Measurements from ENCODE around the gene PDLIM5. TPM values are rescaled to one million over a fixed set of nuclear protein-coding genes. Genes with fewer than 3 reads are reported as not detected.

PDLIM5 gene
- total RNA-seq, 1 donor from 2014 or later = 83.5 TPM

DNA sequence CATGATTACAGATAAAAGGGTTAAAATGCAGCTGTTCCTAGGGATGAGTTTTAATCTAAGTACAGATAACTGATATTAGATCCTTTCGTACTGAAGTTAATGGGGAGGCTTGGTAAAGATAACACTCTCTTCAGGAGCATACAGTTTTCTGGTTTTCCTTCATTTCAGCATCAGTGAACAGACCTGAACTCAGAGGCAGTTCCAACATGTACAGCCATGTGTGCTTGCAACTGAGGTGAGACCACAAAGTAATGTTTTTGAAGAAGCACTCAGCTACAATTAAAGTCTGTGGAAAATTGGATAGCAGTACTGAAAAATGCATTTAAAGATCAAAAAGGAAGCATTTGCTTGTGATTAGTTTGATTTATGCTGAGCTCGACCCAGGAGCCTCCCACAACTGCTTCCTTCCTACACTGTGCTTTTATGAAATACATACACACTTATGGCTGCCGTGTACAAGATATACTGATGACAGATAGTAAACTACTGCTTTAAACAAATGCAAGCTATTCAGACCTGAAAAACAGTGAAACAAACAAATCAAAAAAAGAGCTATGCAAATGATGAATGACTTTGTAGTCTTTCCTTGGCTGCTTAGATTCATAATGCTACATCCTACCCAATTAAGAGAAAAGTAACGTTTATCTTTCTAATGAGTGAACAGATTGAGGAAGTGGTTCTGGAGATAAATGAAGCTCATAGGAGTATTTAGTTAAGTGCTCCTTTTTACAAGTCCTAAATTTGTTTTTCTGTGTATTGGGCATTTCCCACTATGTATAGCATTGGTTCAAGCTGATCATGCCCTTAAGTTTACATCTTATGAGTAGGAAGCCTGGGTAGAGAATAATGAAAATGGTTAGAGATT, 68.4 kb downstream of the PDLIM5 start:
- TF ChIP-seq, protein P1, sequence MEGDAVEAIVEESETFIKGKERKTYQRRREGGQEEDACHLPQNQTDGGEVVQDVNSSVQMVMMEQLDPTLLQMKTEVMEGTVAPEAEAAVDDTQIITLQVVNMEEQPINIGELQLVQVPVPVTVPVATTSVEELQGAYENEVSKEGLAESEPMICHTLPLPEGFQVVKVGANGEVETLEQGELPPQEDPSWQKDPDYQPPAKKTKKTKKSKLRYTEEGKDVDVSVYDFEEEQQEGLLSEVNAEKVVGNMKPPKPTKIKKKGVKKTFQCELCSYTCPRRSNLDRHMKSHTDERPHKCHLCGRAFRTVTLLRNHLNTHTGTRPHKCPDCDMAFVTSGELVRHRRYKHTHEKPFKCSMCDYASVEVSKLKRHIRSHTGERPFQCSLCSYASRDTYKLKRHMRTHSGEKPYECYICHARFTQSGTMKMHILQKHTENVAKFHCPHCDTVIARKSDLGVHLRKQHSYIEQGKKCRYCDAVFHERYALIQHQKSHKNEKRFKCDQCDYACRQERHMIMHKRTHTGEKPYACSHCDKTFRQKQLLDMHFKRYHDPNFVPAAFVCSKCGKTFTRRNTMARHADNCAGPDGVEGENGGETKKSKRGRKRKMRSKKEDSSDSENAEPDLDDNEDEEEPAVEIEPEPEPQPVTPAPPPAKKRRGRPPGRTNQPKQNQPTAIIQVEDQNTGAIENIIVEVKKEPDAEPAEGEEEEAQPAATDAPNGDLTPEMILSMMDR (IDR thresholded peaks at IDR 0.05; ENCODE audit: unreplicated experiment) = no peak
- no peak overlapping the region for H3K4me3 Mint-ChIP-seq (ENCODE audit: unreplicated experiment)
- H3K36me3 Mint-ChIP-seq (ENCODE audit: low read depth, unreplicated experiment) = no peaks in the 10 kb centered on the region
- H3K9me3 Mint-ChIP-seq (ENCODE audit: unreplicated experiment) = no peaks in the 10 kb centered on the region
- peaks cover 1% of the 10 kb centered on the region for H3K27me3 Mint-ChIP-seq (ENCODE audit: unreplicated experiment)
- DNase-seq (ENCODE audit: low spot score) = no peak
- no peak overlapping the region for H3K27ac Mint-ChIP-seq (ENCODE audit: unreplicated experiment)
- H3K4me1 Mint-ChIP-seq (ENCODE audit: unreplicated experiment) = peaks cover 23% of the 10 kb centered on the region

DNA sequence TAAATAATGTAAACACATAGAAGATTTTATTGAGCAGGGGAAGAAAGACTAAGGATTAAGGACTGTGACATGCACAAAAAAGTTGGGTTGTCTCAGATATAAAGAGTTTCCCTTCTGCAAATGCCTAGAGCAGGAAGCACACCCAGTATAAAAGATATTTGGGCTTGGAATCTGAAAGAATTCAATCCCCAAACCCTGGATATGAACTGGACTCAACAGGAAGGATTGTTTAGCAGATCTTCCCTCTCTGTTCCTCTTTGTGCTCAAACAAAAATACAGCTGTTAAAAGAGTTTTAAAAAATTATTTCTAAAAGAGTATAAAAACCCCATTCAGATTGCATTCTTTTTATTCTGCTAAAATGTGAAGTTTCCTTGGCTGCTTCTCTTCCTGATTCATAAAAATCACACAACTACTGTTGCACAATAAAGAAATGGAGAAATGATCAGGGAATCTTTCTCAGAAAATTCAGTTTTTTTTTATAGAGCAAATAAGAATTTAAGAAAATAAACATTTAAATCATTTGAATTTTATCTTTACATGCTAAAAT, 71.4 kb downstream of the PDLIM5 start:
- H3K27ac Mint-ChIP-seq (ENCODE audit: unreplicated experiment) = peak overlapping the region; percentile 33
- H3K4me1 Mint-ChIP-seq (ENCODE audit: unreplicated experiment) = peaks cover 17% of the 10 kb centered on the region

DNA sequence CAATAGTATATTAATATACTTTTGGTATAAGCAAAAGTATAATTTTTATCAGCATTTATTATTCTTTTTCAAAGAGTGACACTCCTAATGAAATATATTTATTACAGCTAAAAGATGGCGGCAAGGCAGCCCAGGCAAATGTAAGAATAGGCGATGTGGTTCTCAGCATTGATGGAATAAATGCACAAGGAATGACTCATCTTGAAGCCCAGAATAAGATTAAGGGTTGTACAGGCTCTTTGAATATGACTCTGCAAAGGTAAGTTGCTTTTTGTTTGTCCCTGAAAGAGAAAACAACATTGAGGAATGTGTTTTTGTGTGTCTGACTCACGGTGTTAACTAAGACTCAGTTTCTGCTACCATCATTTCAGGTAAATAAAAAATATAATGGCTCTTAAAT, 71.9 kb downstream of the PDLIM5 start:
- no peak overlapping the region for H3K27ac Mint-ChIP-seq (ENCODE audit: unreplicated experiment)
- TF ChIP-seq, protein P1 (IDR thresholded peaks at IDR 0.05; ENCODE audit: unreplicated experiment) = no peak
- peaks cover 1% of the 10 kb centered on the region for H3K27me3 Mint-ChIP-seq (ENCODE audit: unreplicated experiment)
- no peak overlapping the region for H3K4me3 Mint-ChIP-seq (ENCODE audit: unreplicated experiment)
- H3K4me1 Mint-ChIP-seq (ENCODE audit: unreplicated experiment) = peaks cover 18% of the 10 kb centered on the region
- no peaks in the 10 kb centered on the region for H3K9me3 Mint-ChIP-seq (ENCODE audit: unreplicated experiment)
- no peaks in the 10 kb centered on the region for H3K36me3 Mint-ChIP-seq (ENCODE audit: low read depth, unreplicated experiment)
- no peak for DNase-seq (ENCODE audit: low spot score)

More for the DNA sequence above, 71.4 kb downstream of the PDLIM5 start:
- TF ChIP-seq, protein P1 (IDR thresholded peaks at IDR 0.05; ENCODE audit: unreplicated experiment) = no peak
- H3K9me3 Mint-ChIP-seq (ENCODE audit: unreplicated experiment) = no peaks in the 10 kb centered on the region
- DNase-seq (ENCODE audit: low spot score) = no peak
- no peak overlapping the region for H3K4me3 Mint-ChIP-seq (ENCODE audit: unreplicated experiment)
- H3K27me3 Mint-ChIP-seq (ENCODE audit: unreplicated experiment) = peaks cover 1% of the 10 kb centered on the region
- H3K36me3 Mint-ChIP-seq (ENCODE audit: low read depth, unreplicated experiment) = no peaks in the 10 kb centered on the region

DNA sequence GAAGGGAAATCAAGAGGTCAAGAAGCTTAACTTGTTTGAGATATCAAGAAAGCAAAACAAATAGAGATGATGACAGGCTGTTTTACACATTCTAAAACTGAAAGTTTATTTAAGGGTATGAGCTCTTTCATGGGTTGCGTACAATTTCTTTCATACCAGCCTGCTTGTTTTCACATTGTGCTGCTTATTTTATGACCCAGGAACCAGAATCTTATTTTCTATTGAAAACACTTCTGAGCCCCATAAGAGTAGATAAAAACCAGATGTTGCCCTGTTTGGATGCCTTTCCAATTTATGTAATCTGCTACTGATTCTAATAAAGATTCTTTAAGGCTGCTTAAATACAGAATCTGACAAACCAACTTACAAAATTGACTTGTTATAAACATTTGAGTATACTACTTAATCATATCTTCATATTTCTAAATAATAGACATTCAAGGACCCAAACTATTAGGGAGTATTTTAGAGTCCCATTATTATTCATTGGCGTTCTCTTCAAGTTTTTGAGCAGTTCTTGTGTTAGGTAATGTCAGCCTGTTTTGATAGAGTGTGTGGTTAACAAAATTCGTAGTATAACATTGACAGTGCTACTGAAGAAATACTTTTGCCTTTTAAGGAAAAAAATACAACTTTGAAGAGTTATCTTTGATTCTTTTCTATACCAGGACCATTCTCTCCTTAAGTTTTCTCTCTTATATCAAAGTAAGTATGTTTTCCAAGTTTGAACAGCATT, 74.4 kb downstream of the PDLIM5 start:
- TF ChIP-seq, protein P1 (IDR thresholded peaks at IDR 0.05; ENCODE audit: unreplicated experiment) = no peak
- Mint-ChIP-seq H3K4me3 (ENCODE audit: unreplicated experiment) (no peak overlapping the region), H3K9me3 (ENCODE audit: unreplicated experiment) (no peaks in the 10 kb centered on the region), H3K27ac (ENCODE audit: unreplicated experiment) (no peak overlapping the region), H3K27me3 (ENCODE audit: unreplicated experiment) (no peaks in the 10 kb centered on the region), H3K4me1 (ENCODE audit: unreplicated experiment) (peaks cover 10% of the 10 kb centered on the region), H3K36me3 (ENCODE audit: low read depth, unreplicated experiment) (no peaks in the 10 kb centered on the region)
- no peak for DNase-seq (ENCODE audit: low spot score)
